HCT116 (cell line): ENCODE measurements around the gene TDRD10.

Experiments used
- EZH2 ChIP-seq: fragments of 200-600 bp; sonication (generic); IDR thresholded peaks from 2 replicates; pipeline ENCODE4 v1.6.1; 2017; ENCODE audit warnings: antibody characterized with exemption, mixed run types
- JUND ChIP-seq: IDR thresholded peaks from 2 replicates; pipeline ENCODE4 v1.6.1; 2012
- POLR2A ChIP-seq: IDR thresholded peaks from 2 replicates; pipeline ENCODE4 v1.7.0; 2011; ENCODE audit warnings: borderline replicate concordance; ENCODE audit not compliant: insufficient read depth, insufficient read length; ENCODE audit errors: extremely low read depth
- ZNF274 ChIP-seq: fragments of 200-500 bp; sonication (Bioruptor generic); IDR thresholded peaks from 2 replicates; pipeline ENCODE4 v1.6.1; 2014; ENCODE audit warnings: mild to moderate bottlenecking, low read depth, low read length, inconsistent platforms
- TF ChIP-seq, protein P1 (sequence below): IDR thresholded peaks from 2 replicates; pipeline ENCODE4 v1.6.1; 2012
- TF ChIP-seq, protein P2 (sequence below), 3 experiments: fragments of 200-600 bp in 1 of 3; sonication (generic) in 1 of 3; IDR thresholded peaks in 2 of 3; conservative IDR thresholded peaks in 1 of 3; 2 replicates each; pipeline ENCODE4 v1.5.1; 2012 to 2017; ENCODE audit warnings: low read depth in 2 of 3, low read length in 2 of 3, antibody characterized with exemption in 1 of 3, borderline replicate concordance in 1 of 3, control low read depth in 1 of 3, mild to moderate bottlenecking in 1 of 3, mixed read lengths in 1 of 3, mixed run types in 1 of 3, moderate library complexity in 1 of 3; ENCODE audit not compliant: insufficient read depth in 1 of 3

DNA sequence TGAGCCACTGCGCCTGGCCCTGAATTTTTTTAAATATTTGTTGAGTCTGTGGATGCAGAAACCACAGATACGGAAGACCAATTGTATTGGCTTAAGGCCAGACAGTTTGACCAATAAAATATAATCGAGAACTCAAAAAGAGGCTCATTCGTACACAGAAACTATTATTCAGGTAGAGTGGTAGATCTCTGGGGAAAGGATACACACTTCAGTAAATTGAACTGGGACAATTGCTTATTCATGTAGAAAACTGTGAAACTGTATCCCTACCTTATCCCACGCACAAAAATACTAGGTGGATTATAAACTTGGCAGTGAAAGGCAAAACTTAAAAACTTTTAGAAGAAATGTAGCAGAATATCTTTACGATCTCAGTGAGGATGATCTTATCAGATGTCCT is 25.2 kb downstream of the TDRD10 start:
- TF ChIP-seq, protein P1, sequence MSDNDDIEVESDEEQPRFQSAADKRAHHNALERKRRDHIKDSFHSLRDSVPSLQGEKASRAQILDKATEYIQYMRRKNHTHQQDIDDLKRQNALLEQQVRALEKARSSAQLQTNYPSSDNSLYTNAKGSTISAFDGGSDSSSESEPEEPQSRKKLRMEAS, result no peak
- TF ChIP-seq EZH2 (no peak), ZNF274 (no peak), JUND (no peak), POLR2A (no peak)
- TF ChIP-seq, protein P2, sequence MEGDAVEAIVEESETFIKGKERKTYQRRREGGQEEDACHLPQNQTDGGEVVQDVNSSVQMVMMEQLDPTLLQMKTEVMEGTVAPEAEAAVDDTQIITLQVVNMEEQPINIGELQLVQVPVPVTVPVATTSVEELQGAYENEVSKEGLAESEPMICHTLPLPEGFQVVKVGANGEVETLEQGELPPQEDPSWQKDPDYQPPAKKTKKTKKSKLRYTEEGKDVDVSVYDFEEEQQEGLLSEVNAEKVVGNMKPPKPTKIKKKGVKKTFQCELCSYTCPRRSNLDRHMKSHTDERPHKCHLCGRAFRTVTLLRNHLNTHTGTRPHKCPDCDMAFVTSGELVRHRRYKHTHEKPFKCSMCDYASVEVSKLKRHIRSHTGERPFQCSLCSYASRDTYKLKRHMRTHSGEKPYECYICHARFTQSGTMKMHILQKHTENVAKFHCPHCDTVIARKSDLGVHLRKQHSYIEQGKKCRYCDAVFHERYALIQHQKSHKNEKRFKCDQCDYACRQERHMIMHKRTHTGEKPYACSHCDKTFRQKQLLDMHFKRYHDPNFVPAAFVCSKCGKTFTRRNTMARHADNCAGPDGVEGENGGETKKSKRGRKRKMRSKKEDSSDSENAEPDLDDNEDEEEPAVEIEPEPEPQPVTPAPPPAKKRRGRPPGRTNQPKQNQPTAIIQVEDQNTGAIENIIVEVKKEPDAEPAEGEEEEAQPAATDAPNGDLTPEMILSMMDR (IDR thresholded peaks at IDR 0.05 in 2 of 3, conservative IDR thresholded peaks at IDR 0.05 in 1 of 3; ENCODE audit: borderline replicate concordance in 1 of 3, insufficient read depth in 1 of 3, low read depth in 2 of 3, low read length in 2 of 3), result no peak
